SIG-M5 (cell line): ENCODE measurements around the gene RNF138.
A peak's percentile ranks its signal among the peaks of the same experiment; 100 is the strongest.
"Not testable (repeated sequence)": the region's sequence is repeated elsewhere in the genome, so short reads cannot be mapped to it uniquely, and the experiment has no call there.

Experiments
- DNase-seq: peaks from one replicate; lab custom pipeline; 2025; lab: John Stamatoyannopoulos, UW

RNF138 gene, protein sequence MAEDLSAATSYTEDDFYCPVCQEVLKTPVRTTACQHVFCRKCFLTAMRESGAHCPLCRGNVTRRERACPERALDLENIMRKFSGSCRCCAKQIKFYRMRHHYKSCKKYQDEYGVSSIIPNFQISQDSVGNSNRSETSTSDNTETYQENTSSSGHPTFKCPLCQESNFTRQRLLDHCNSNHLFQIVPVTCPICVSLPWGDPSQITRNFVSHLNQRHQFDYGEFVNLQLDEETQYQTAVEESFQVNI

DNA sequence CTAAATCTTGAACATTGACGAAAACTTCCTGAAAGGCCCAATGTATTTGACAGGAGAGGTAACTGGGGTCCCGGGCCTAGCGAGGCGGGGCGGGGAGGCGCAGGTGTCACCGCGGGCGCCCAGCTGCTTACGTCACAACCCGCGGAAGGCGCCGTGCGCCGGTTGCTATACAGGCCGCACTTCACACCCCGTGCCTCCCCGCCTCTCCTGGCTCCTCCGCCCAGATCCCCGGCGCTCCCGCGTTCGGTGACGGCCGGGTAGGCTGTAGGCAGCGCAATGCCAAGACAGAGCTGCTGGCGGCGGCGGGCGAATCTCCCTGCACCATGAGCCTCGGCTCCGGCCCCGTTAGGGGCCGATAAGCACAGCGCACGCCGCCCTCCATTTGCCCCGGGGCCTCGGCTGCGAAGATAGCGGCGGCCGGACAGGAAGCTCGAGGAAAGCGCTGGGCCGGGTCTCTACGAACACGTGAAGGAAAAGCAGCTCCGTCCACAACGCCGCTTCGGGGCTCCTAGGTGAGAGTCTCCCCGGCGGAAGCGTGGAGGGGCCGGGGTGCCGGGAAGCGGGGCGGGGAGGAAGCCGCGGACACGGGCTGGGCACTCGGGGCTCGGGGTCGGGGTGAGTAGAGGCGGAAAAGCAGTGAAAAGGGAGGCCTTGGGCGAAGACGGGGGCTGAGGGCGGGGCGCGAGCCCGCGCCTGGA is at the start of gene RNF138:
Gene RNF138, plus strand, starts transcription at position 151 of the 698 bp plus-strand sequence. CDS start 903 bp downstream, outside the sequence.
- peak; percentile 47 for DNase-seq

DNA sequence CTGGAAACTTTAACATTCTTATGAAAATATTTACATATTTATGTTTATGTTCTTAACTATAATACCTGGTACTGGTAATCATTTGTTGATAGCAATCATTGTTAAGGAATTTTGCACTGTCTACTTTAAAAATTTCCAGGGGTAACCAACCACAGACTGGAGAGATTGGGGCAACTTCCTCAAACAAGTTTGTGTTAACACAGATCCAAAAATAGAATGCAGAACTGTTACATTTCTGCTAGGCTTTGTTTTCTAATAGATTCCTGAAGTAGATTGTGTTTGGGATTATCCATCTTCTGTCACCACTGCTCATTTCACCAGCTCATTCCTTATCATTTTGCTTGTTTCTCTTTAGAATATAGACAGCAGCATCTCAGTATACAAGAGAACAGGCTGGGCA is 49.3 kb upstream of the RNF138 start:
- peak; percentile 55 for DNase-seq

- DNase-seq = peak; percentile 62
These were observed 43.1 kb upstream of the RNF138 start for GRCh38 chr18:32048507-32049091.

- peak; percentile 10 for DNase-seq
These were observed 42.1 kb upstream of the RNF138 start for GRCh38 chr18:32049393-32050171.

DNA sequence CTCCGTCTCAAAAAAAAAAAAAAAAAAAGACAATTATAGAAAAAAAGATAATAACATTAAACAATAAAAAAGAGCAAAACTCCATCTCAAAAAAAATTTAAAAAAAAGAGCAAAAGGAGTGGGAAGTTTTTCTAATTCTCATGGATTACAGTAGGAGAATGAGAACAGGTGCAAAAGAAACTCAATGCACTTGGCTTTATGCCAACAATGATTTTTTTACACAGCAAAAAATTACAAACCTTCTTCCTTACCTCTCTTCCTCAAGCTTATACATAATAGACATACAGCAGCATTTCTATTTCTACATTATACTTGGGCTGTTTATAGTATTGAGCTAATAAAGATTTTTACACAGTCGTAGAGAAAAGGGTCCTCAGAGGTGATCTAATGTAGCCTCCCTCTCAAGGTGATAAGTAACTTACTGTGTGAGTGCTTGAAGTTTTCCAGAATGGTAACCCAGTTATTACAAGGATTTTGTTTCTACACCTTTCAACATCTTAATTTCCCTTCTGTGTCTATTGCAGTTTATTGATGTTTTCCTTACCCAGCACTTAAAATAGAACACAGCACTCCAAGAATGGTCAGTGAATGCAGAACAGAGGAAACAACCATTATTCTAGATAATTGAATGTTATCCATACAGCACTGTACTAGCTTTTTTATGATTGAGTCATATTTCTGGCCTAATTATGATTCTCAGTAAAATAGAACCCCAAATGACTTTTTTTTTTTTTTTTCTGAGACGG is 34.9 kb upstream of the RNF138 start:
- no peak for DNase-seq

GRCh38 chr18:32057624-32058165 is 34.0 kb upstream of the RNF138 start:
- DNase-seq = no peak

DNA sequence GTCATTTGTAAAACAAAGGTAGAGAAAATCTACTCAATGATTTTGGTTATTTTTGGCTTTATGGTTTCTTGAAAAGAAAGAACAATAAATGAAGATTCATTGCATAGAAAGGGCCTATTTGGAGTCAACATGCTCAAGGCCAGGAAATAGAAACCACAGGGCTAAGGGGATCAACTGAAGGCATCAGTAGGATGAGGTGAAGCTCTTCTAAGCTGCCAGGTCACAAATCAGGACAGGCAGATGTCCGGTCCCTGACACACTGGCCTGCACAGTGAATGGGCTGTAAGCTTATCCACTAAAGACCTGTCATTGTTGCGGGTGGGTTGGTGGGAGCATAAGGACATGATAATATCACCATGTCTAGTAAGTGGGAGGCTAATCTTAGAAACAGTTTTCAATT is 31.6 kb upstream of the RNF138 start:
- no peak for DNase-seq

DNA sequence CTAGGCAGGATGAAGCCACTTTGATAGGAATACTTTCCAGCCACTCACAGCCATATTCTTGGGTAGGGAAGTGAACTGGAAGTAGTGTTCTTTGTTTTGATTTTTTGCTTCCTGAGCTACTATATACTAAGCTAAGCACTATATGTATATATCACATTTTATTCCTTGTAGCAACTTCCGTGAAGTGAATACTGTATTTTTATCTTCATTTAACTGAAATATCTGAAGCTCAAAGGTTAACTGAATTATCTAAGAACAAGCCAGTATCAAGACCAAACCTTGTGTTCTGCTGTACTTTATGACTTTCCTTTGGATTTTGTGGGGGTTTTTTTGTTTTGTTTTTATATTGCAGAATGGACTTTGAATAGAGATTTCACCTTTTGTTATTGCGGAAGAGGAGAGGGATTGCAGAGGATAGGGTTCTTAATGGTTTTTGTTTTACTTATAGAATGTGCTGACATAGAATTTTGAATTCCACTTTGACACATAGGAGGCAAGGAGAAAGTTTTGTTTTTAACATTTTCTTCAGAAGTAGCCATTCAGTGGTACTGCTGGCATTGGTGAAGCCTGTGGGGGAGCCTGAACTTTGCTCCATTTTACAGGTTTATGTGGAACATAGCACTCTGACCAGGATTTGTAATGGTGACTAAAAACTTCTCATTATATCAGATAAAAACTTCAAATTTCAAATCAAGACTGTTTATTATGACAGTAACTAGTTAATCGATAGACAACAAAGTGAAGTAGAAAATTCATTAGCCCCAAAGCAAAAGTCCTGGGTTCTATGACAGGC is 24.1 kb upstream of the RNF138 start:
- DNase-seq = no peak

GRCh38 chr18:32072321-32072720 is 19.4 kb upstream of the RNF138 start:
- DNase-seq = no peak

DNA sequence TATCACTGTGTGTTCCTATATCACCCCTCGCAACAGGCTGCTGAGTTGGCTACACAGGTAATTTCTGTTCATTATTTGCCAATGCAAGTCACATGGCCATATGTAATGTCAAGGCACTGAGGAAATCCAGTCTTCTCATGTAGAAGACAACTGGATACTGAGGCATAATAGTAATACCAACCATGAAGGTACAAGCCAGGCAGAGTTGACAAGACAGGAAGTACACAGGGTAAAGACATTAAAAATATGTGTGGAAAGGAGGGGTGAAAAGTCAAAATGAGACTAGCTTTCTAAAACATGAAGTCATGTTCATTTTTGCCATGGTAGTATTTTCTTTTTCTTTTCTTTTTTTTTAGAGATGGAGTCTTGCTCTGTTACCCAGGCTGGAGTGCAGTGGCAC is 17.5 kb upstream of the RNF138 start:
- DNase-seq = no peak

DNA sequence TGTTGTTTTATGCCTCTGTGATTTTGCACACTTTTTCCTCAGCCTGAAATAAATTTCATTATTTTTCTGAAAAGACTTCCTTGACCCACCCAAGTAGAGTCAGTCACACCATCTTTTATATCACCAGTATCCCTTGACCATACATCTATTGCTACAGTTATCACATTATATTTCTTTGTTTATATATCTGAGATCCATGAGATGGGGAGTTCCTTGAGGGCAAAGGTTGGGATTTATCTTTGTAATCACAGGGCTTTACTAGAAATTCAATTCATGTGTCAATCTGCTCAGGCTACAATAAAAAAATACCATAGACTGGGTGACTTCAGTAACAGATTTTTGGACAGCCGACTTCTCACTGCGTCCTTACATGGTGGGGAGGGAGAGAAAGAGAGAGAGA is 12.8 kb upstream of the RNF138 start:
- no peak for DNase-seq

GRCh38 chr18:32081881-32082280 is 9.8 kb upstream of the RNF138 start:
- DNase-seq = no peak

GRCh38 chr18:32083781-32084180 is 7.9 kb upstream of the RNF138 start:
- no peak for DNase-seq

- DNase-seq = peak; percentile 17
These were observed 4.8 kb upstream of the RNF138 start for GRCh38 chr18:32086881-32087280.

DNA sequence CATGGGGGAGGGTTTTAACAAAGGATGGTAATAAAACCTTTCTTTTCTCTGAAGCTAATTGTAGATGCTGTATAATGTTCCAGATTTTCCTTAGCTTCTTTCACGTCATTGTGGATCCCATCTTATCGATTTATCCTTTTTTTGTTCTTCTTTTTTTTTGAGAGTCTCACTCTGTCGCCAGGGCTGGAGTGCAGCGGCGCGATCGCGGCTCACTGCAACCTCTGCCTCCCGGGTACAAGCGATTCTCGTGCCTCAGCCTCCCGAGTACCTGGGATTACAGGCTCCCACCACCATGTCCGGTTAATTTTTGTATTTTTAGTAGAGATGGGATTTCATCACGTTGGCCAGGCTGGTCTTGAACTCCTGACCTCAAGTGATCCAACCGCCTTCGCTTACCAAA is 843 bp upstream of the RNF138 start:
- not testable (repeated sequence) for DNase-seq

DNA sequence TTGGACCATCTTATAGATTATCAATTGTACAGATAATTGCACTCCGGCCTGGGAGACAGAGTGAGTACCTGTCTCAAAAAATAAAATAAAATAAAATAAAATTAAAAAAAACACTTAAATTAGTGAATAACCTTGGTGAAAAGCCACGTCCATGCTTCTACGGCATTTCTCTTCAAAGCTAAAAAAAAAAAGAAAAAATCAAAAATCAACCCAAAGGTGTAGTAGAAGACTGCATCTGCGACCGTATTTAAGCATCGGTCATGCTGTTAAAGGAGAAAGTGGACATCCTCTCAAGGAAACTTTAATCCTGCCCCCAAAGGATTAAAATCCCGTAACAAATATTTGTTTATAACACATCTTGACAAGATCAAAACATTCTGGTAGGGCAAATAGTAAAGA is 350 bp upstream of the RNF138 start:
- no peak for DNase-seq

DNA sequence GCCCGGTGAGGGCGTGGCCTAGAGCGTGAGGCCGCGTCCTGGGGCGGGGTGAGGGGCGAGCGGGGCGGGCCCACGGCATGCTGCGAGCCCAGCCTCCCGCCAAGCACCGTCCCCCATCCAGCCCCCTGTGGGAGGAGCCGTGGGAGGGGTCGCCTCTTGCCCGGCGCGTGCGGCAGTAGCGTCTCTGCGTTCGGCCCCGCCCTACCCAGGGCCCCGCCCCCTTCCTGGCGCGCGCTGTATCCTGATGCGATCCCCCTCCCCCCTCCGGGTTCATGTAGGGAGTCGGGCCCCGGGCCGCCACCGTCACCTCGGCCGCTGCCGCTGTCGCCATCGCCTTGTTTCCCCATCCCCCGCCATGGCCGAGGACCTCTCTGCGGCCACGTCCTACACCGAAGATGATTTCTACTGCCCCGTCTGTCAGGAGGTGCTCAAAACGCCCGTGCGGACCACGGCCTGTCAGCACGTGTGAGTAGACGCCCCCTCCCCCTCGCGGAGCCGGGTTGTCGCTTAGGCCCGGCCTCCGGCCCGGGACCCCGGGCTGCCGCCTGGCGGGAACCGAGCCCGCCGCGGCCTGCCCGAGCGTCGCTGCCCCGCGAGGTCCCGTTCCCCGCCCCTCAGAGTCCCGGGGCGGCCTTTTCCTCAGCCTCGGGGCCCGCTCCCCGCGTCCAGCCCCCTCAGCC is 888 bp downstream of the RNF138 start:
- DNase-seq = peak; percentile 70

DNA sequence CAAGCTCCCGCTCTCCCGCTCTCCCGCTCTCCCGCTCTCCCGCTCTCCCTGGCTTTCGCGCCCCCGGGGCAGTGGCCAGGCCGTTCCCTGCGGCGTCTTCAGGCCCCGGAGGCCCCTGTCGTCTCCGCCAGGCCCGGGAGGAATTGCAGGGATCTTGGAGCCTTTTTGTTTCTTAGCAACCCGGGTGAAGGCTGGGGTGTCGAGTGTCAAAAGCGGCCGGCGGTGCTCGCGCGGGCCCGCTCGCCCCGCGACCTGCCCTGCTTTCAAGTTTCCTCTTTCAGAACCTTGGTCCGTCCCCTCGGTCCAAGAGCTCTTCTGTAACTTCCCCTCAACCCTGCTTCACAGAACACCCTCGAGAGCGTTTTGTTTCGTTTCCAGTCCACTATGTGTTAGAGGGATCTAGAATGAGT is 1.4 kb downstream of the RNF138 start:
- DNase-seq = no peak

DNA sequence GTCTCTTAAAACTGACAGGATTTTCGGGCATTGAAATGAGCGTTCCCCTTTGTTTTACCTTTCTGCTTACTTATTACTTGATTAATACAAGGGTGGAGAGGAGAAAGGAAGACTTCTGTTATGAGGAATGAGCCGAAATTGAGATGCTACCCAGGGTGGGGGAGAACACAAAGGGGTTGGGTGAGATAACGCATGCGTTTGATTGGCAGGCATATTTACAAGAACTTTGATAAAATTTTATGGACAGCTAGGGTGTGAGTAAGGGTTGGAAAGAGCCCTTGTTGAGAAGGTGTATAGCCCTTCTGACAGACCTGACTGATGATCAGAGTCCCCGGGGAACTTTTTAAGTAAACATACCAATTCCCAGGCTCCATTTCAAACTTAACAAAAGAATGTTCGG is 1.8 kb downstream of the RNF138 start:
- DNase-seq = no peak
